GM19397 (cell line): Measurements from ENCODE around the gene UBE2E1.

Experiments
- ATAC-seq: cut with Tn5 transposase; IDR thresholded peaks from one replicate; pipeline ENCODE4 v1.9.1; 2021; ENCODE audit warnings: mild to moderate bottlenecking, moderate library complexity; ENCODE audit not compliant: unreplicated experiment

Gene UBE2E1

GRCh38 chr3:23819599-23820360, 14.0 kb downstream of the UBE2E1 start:
- ATAC-seq, result no peak

- ATAC-seq, result no peak
These were observed 15.1 kb downstream of the UBE2E1 start for GRCh38 chr3:23820888-23821287.

DNA sequence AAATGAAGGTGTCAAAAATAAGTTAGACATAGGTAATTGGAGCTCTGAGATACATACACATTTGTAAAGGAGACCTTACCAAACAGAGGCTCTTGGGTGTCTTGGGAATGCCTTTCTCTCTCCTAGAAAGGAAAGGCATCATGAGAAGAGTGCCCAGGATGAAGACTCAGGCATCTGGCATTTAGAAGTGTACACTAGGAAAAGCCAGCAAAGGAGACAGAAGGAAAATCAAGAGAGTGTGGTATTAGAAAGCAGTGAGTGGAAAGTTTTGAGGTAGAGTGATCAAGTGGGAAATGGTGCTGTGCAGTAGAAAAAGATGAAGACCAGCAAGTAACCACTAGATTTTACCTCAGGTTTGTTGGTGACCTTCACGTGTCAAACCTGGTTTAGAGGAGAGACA, 16.1 kb downstream of the UBE2E1 start:
- ATAC-seq, result no peak

GRCh38 chr3:23822559-23822958, 16.8 kb downstream of the UBE2E1 start:
- ATAC-seq, result no peak

DNA sequence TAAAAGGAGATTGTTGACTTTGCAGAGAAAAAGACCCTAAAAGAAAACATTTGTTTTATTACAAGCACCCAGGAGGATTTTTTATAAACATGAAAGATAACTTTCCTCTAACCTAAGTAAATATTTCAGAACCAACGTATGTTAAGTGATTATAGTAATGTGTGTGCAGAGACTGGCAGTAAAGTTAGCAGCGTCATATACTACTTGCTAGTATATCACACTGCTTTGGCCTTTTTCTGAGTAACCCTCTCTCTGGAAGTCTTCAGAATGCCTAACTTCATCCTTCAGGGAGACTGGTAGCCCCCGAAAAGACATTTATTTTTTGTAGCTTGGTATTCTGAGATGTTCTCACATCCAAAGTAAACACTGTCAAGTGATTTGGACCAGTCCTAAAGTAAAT, 17.9 kb downstream of the UBE2E1 start:
- ATAC-seq, result no peak

- no peak for ATAC-seq
These were observed 19.1 kb downstream of the UBE2E1 start for GRCh38 chr3:23824699-23825444.

- ATAC-seq, result no peak
These were observed 20.0 kb downstream of the UBE2E1 start for GRCh38 chr3:23825802-23826201.

- ATAC-seq, result no peak
These were observed 20.8 kb downstream of the UBE2E1 start for GRCh38 chr3:23826382-23827064.

DNA sequence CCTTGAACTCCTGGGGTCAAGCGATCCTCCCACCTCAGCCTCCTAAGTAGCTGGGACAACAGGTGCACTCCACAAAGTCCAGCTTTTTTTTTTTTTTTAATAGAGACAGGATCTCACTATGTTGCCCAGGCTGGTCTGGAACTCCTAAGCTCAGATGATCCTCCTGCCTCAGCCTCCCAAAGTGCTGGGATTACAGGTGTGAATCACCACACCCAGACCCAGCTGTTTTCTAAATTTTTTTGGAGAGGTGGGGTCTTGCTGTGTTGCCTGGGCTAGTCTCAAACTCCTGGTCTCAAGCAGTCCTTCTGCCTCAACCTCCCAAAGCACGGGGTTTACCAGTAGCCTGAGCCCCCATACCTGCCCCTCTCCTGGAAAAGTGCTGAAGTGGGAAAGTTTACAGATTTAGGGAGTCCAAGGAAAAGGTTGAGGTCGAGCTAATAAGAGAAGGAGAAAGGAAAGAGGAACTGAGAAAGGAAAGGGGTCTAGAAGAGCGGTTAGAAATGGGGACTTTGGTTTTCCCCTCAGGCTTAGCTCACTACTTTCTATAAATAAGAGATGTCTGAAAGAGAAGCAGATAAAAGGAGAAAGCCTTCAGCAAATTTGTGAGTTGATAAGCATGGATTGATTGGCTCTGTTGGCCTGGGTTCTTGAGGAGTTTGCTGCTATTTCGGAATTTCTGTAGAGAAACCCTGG, 23.6 kb downstream of the UBE2E1 start:
- peak; percentile 57 for ATAC-seq

- peak; percentile 66 for ATAC-seq
These were observed 25.2 kb downstream of the UBE2E1 start for GRCh38 chr3:23830869-23831484.

- peak; percentile 8 for ATAC-seq
These were observed 26.0 kb downstream of the UBE2E1 start for GRCh38 chr3:23831517-23832394.

- no peak for ATAC-seq
These were observed 26.8 kb downstream of the UBE2E1 start for GRCh38 chr3:23832523-23832922.

- ATAC-seq, result no peak
These were observed 28.5 kb downstream of the UBE2E1 start for GRCh38 chr3:23834082-23834870.

DNA sequence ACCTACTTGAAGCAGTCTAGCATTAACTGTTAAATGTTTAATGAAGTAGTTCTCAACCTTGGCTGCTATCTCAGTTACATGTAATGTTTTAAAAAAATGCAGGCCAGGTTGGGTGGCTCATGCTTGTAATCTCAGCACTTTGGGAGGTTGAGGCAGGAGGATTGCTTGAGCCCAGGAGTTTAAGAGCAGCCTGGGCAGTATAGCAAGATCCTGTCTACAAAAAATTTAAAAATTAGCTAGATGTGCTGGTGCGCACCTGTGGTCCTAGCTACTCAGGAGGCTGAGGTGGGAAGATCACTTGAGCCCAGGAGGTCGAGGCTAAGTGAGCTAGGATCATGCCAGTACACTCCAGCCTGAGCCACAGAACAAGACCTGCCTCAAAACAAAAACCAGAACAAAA, 29.3 kb downstream of the UBE2E1 start:
- ATAC-seq, result no peak

- no peak for ATAC-seq
These were observed 30.0 kb downstream of the UBE2E1 start for GRCh38 chr3:23835802-23836201.

GRCh38 chr3:23836536-23837230, 30.9 kb downstream of the UBE2E1 start:
- no peak for ATAC-seq

GRCh38 chr3:23837286-23837685, 31.5 kb downstream of the UBE2E1 start:
- no peak for ATAC-seq

- no peak for ATAC-seq
These were observed 31.9 kb downstream of the UBE2E1 start for GRCh38 chr3:23837691-23838090.
